Right hindlimb (tissue), 1 donor: ENCODE data around the gene DOCK1.

Experiments used
- DNase-seq: peaks from one replicate; pipeline ENCODE4 v3.0.0-alpha.2; 2018

DOCK1 gene

GRCh38 chr10:127013211-127013656, 108.0 kb downstream of the DOCK1 start:
- no peak for DNase-seq

GRCh38 chr10:127013691-127014473, 108.7 kb downstream of the DOCK1 start:
- no peak for DNase-seq

- no peak for DNase-seq
These were observed 109.4 kb downstream of the DOCK1 start for GRCh38 chr10:127014671-127015070.

- no peak for DNase-seq
These were observed 110.1 kb downstream of the DOCK1 start for GRCh38 chr10:127015373-127015772.

- no peak for DNase-seq
These were observed 111.1 kb downstream of the DOCK1 start for GRCh38 chr10:127016331-127016730.

- DNase-seq: no peak
These were observed 112.5 kb downstream of the DOCK1 start for GRCh38 chr10:127017541-127018297.

GRCh38 chr10:127018298-127018650, 113.0 kb downstream of the DOCK1 start:
- no peak for DNase-seq

GRCh38 chr10:127018766-127019165, 113.5 kb downstream of the DOCK1 start:
- DNase-seq: no peak

- no peak for DNase-seq
These were observed 115.0 kb downstream of the DOCK1 start for GRCh38 chr10:127020260-127020659.

GRCh38 chr10:127021801-127022200, 116.6 kb downstream of the DOCK1 start:
- DNase-seq: no peak

GRCh38 chr10:127024685-127025435, 119.6 kb downstream of the DOCK1 start:
- DNase-seq: peak; percentile 56

- no peak for DNase-seq
These were observed 122.6 kb downstream of the DOCK1 start for GRCh38 chr10:127027786-127028185.

- DNase-seq: no peak
These were observed 123.3 kb downstream of the DOCK1 start for GRCh38 chr10:127028556-127028955.

GRCh38 chr10:127029061-127029460, 123.8 kb downstream of the DOCK1 start:
- no peak for DNase-seq

GRCh38 chr10:127033216-127034033, 128.2 kb downstream of the DOCK1 start:
- DNase-seq: no peak

- DNase-seq: no peak
These were observed 128.9 kb downstream of the DOCK1 start for GRCh38 chr10:127034034-127034633.

GRCh38 chr10:127034790-127035189, 129.6 kb downstream of the DOCK1 start:
- no peak for DNase-seq

- DNase-seq: no peak
These were observed 130.6 kb downstream of the DOCK1 start for GRCh38 chr10:127035827-127036226.

GRCh38 chr10:127036987-127037386, 131.8 kb downstream of the DOCK1 start:
- DNase-seq: no peak

- DNase-seq: no peak
These were observed 134.2 kb downstream of the DOCK1 start for GRCh38 chr10:127039435-127039834.

- DNase-seq: no peak
These were observed 135.5 kb downstream of the DOCK1 start for GRCh38 chr10:127040756-127041155.

GRCh38 chr10:127041552-127041951, 136.3 kb downstream of the DOCK1 start:
- DNase-seq: no peak
